ENCODE data around the gene EIF3L. TPM values are rescaled to one million over a fixed set of nuclear protein-coding genes. Genes with fewer than 3 reads are reported as not detected.

EIF3L gene
- total RNA-seq, 1 donor from 2014 or later = 374 TPM

GRCh38 chr22:37925330-37925729, 76.1 kb downstream of the EIF3L start:
- intact Hi-C loops (cut with micrococcal nuclease) = no loop called here

- intact Hi-C loops (cut with micrococcal nuclease) = no loop called here
Observed at GRCh38 chr22:37925767-37926166, 76.5 kb downstream of the EIF3L start.

- intact Hi-C loops (cut with micrococcal nuclease) = no loop called here
Observed at GRCh38 chr22:37926358-37926757, 77.1 kb downstream of the EIF3L start.

GRCh38 chr22:37926771-37927636, 77.8 kb downstream of the EIF3L start:
- intact Hi-C loops (cut with micrococcal nuclease) = no loop called here

- intact Hi-C loops (cut with micrococcal nuclease) = no loop called here
Observed at GRCh38 chr22:37927637-37927936, 78.4 kb downstream of the EIF3L start.

- intact Hi-C loops (cut with micrococcal nuclease) = no loop called here
Observed at GRCh38 chr22:37929390-37929789, 80.2 kb downstream of the EIF3L start.

- intact Hi-C loops (cut with micrococcal nuclease) = no loop called here
Observed at GRCh38 chr22:37930270-37930951, 81.2 kb downstream of the EIF3L start.

GRCh38 chr22:37930952-37931440, 81.8 kb downstream of the EIF3L start:
- intact Hi-C loops (cut with micrococcal nuclease) = no loop called here

- intact Hi-C loops (cut with micrococcal nuclease) = no loop called here
Observed at GRCh38 chr22:37931893-37932389, 82.7 kb downstream of the EIF3L start.

- intact Hi-C loops (cut with micrococcal nuclease) = no loop called here
Observed at GRCh38 chr22:37932401-37932800, 83.2 kb downstream of the EIF3L start.

GRCh38 chr22:37932821-37933578, 83.8 kb downstream of the EIF3L start:
- intact Hi-C loops (cut with micrococcal nuclease) = no loop called here

GRCh38 chr22:37933711-37934376, 84.6 kb downstream of the EIF3L start:
- intact Hi-C loops (cut with micrococcal nuclease) = loop anchor here (1.0 to 2.0 kb wide), 6 partner anchors 19 to 117 kb away; partner anchors contain the start of genes C22orf23, MICALL1 and POLR2F

Other genes with a start within 250 kb of the EIF3L start
- gene GGA1, start 240.6 kb upstream of the EIF3L start, total RNA-seq = 65.1 and 67.2 TPM in 2 replicates
- gene SH3BP1, start 209.8 kb upstream of the EIF3L start, total RNA-seq = 183 and 187 TPM in 2 replicates
- 17.7 and 20.6 TPM in 2 replicates for gene PDXP, start 190.7 kb upstream of the EIF3L start, total RNA-seq
- 791 and 792 TPM in 2 replicates for gene LGALS1, start 173.8 kb upstream of the EIF3L start, total RNA-seq
- 53.4 and 55.6 TPM in 2 replicates for gene NOL12, start 163.1 kb upstream of the EIF3L start, total RNA-seq
- gene TRIOBP, start 152.4 kb upstream of the EIF3L start, total RNA-seq = 41.0 and 45.8 TPM in 2 replicates
- gene GCAT, start 41.5 kb upstream of the EIF3L start, total RNA-seq = 15.5 and 16.6 TPM in 2 replicates
- 0.17 TPM in 1 of 2 replicates, not detected in the other for gene GALR3, start 26.0 kb upstream of the EIF3L start, total RNA-seq
- gene ANKRD54, start 5.1 kb upstream of the EIF3L start, total RNA-seq = 25.8 and 27.1 TPM in 2 replicates
- gene MICALL1, start 56.9 kb downstream of the EIF3L start, total RNA-seq = 35.1 and 37.3 TPM in 2 replicates
- not detected in 2 replicates for gene C22orf23, start 104.2 kb downstream of the EIF3L start, total RNA-seq
- gene POLR2F, start 104.3 kb downstream of the EIF3L start, total RNA-seq = 71.7 and 75.6 TPM in 2 replicates
- gene SOX10, start 135.1 kb downstream of the EIF3L start, total RNA-seq = not detected in 2 replicates
- gene PICK1, start 208.0 kb downstream of the EIF3L start, total RNA-seq = 10.3 and 13.0 TPM in 2 replicates
- gene SLC16A8, start 234.8 kb downstream of the EIF3L start, total RNA-seq = not detected in 2 replicates